Smooth muscle cell (in vitro differentiated cells): Measurements from ENCODE around the gene P2RY2. TPM values are rescaled to one million over a fixed set of nuclear protein-coding genes. Genes with fewer than 3 reads are reported as not detected.

Source experiments
- DNase-seq: peaks from one replicate; lab custom pipeline; 2025; ENCODE audit not compliant: unreplicated experiment; lab: John Stamatoyannopoulos, UW
- H2AFZ ChIP-seq: fragments of 200-600 bp; sonication (generic); 2 replicates; pipeline ENCODE4 v1.6.0; 2016; ENCODE audit warnings: antibody characterized with exemption, low read depth, mild to moderate bottlenecking
- H3F3A ChIP-seq: fragments of 200-600 bp; sonication (generic); 2 replicates; pipeline ENCODE4 v1.6.0; 2017; ENCODE audit warnings: antibody characterized with exemption, low read depth
- H3K27ac ChIP-seq: fragments of 200-600 bp; sonication (generic); 2 replicates; pipeline ENCODE4 v1.5.1; 2016; ENCODE audit warnings: low read depth, mild to moderate bottlenecking
- H3K27me3 ChIP-seq: fragments of 200-600 bp; sonication (generic); 2 replicates; pipeline ENCODE4 v1.6.1; 2016; ENCODE audit warnings: low read depth, mild to moderate bottlenecking
- H3K36me3 ChIP-seq: fragments of 200-600 bp; sonication (generic); 2 replicates; pipeline ENCODE4 v1.5.1; 2016; ENCODE audit warnings: low read depth
- H3K4me1 ChIP-seq: fragments of 200-600 bp; sonication (generic); 2 replicates; pipeline ENCODE4 v1.5.1; 2016; ENCODE audit warnings: low read depth
- H3K4me2 ChIP-seq: fragments of 200-600 bp; sonication (generic); 2 replicates; pipeline ENCODE4 v1.6.0; 2016; ENCODE audit warnings: mild to moderate bottlenecking
- H3K4me3 ChIP-seq: fragments of 200-600 bp; sonication (generic); 2 replicates; pipeline ENCODE4 v1.5.1; 2016; ENCODE audit warnings: mild to moderate bottlenecking
- H3K79me2 ChIP-seq: fragments of 200-600 bp; sonication (generic); 2 replicates; pipeline ENCODE4 v1.6.0; 2016; ENCODE audit warnings: low read depth, mild to moderate bottlenecking
- H3K9ac ChIP-seq: fragments of 200-600 bp; sonication (generic); 2 replicates; pipeline ENCODE4 v1.6.0; 2016; ENCODE audit warnings: low read depth
- H3K9me3 ChIP-seq: fragments of 200-600 bp; sonication (generic); replicated peaks from 2 replicates; pipeline ENCODE4 v1.5.1; 2016; ENCODE audit warnings: low read depth
- H4K20me1 ChIP-seq: fragments of 200-600 bp; sonication (generic); 2 replicates; pipeline ENCODE4 v1.6.0; 2016; ENCODE audit warnings: low read depth
- WGBS: methylation state at CpG from one replicate; pipeline ENCODE4 v1.1.7; 2016; ENCODE audit warnings: low lambda C conversion rate; 5-methylcytosine and 5-hydroxymethylcytosine counted together
- polyA plus RNA-seq: library from polyadenylated mRNA; unstranded; fragments of >200 nt; fragmentation: Nextera tagmentation; extraction: Ambion mirVana; gene quantifications from 2 replicates; pipeline ENCODE4 v1.2.1, GENCODE V29; 2016
- total RNA-seq: library from RNA; depleted of rRNA; stranded (reverse); fragments of >200 nt; gene quantifications from 2 replicates; pipeline ENCODE4 v1.2.3, GENCODE V29; 2014
- TF ChIP-seq, protein P1 (sequence below): fragments of 200-600 bp; sonication (generic); IDR thresholded peaks from 2 replicates; pipeline ENCODE4 v1.5.1; 2017; ENCODE audit warnings: borderline replicate concordance, mild to moderate bottlenecking, antibody characterized with exemption; ENCODE audit not compliant: insufficient read depth, poor library complexity, severe bottlenecking

The P2RY2 gene
- total and polyA plus RNA-seq, 2 experiments from 2014 or later: 5.8 TPM; not detected in 1

DNA sequence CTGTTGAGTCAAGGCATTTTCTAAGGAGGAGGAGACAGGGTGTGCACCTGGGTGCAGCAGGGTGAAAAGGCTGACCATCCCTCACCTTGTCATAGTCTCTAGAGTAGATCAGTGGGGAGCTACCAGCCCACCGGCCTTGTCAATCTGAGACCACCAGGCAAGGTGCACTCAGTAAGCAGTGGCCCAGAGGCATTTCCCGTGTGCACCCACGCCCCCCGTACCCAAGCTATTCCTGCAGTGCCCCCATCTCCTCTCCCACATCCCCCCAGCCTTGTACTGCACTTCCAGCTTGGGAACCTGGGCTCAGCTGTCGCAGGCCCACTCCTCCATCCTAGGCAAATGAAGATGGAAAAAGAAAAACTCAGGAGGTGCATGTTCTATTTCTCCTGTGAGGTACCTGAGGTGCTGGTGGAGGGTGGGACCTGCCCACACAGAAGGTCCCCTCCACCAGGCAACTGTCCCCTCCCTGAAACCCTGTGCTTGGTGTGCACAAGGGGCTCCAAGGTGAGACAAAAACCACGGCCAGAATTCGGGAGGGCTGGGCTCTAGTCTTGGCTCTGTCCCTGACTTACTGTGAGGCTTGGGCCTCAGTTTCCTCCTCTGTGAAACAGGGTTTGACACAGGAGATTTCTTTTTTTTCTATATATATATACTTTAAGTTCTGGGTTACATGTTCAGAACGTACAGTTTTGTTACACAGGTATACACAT is 8.4 kb downstream of the P2RY2 start:
- Histone ChIP-seq H2AFZ (no peak overlapping the region), H3K4me3 (no peak overlapping the region), H3K27ac (no peak overlapping the region), H3K4me2 (no peak overlapping the region), H3K9ac (no peak overlapping the region), H3F3A (no peaks in the 10 kb centered on the region), H3K27me3 (no peaks in the 10 kb centered on the region), H4K20me1 (no peaks in the 10 kb centered on the region), H3K36me3 (no peaks in the 10 kb centered on the region), H3K4me1 (no peaks in the 10 kb centered on the region), H3K79me2 (no peaks in the 10 kb centered on the region), H3K9me3 (no peaks in the 10 kb centered on the region)
- TF ChIP-seq, protein P1, sequence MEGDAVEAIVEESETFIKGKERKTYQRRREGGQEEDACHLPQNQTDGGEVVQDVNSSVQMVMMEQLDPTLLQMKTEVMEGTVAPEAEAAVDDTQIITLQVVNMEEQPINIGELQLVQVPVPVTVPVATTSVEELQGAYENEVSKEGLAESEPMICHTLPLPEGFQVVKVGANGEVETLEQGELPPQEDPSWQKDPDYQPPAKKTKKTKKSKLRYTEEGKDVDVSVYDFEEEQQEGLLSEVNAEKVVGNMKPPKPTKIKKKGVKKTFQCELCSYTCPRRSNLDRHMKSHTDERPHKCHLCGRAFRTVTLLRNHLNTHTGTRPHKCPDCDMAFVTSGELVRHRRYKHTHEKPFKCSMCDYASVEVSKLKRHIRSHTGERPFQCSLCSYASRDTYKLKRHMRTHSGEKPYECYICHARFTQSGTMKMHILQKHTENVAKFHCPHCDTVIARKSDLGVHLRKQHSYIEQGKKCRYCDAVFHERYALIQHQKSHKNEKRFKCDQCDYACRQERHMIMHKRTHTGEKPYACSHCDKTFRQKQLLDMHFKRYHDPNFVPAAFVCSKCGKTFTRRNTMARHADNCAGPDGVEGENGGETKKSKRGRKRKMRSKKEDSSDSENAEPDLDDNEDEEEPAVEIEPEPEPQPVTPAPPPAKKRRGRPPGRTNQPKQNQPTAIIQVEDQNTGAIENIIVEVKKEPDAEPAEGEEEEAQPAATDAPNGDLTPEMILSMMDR: no peak
- 83% methylated on average over 8 of the region's 8 CpGs for WGBS
- DNase-seq: no peak

DNA sequence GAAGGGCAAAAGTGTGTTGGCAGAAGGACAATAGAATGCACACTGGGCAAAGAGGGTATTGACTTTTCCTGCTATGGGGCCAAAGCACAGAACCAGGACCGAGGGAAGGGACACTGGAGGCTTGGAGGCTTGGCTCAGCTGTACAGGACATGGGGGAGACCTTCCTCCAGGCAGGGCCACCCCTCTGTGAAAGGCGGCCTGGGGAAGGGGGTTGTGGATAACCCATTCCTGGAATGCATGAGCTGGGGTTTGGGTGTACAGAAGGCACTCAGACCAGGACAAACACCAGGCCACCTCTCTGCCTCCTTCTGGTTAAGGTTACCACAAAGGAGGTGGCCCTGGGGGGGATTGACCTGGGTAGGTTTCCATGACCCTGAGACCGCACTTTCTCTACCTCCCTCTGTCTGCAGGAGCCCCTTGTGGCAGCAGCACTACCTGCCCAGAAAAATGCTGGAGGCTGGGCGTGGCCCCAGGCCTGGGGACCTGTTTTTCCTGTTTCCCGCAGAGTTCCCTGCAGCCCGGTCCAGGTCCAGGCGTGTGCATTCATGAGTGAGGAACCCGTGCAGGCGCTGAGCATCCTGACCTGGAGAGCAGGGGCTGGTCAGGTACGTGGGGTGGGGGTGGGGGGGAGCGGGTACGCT is 9.6 kb downstream of the P2RY2 start:
- Histone ChIP-seq H3K4me3 (no peak overlapping the region), H3K4me1 (no peaks in the 10 kb centered on the region), H3F3A (no peaks in the 10 kb centered on the region), H3K27ac (no peak overlapping the region), H3K9ac (no peak overlapping the region), H3K9me3 (no peaks in the 10 kb centered on the region), H3K4me2 (no peak overlapping the region), H3K27me3 (no peaks in the 10 kb centered on the region), H2AFZ (no peak overlapping the region), H4K20me1 (no peaks in the 10 kb centered on the region), H3K79me2 (no peaks in the 10 kb centered on the region), H3K36me3 (no peaks in the 10 kb centered on the region)
- no peak for DNase-seq
- WGBS: 36% methylated on average over 10 of the region's 12 CpGs
- TF ChIP-seq, protein P1: no peak

DNA sequence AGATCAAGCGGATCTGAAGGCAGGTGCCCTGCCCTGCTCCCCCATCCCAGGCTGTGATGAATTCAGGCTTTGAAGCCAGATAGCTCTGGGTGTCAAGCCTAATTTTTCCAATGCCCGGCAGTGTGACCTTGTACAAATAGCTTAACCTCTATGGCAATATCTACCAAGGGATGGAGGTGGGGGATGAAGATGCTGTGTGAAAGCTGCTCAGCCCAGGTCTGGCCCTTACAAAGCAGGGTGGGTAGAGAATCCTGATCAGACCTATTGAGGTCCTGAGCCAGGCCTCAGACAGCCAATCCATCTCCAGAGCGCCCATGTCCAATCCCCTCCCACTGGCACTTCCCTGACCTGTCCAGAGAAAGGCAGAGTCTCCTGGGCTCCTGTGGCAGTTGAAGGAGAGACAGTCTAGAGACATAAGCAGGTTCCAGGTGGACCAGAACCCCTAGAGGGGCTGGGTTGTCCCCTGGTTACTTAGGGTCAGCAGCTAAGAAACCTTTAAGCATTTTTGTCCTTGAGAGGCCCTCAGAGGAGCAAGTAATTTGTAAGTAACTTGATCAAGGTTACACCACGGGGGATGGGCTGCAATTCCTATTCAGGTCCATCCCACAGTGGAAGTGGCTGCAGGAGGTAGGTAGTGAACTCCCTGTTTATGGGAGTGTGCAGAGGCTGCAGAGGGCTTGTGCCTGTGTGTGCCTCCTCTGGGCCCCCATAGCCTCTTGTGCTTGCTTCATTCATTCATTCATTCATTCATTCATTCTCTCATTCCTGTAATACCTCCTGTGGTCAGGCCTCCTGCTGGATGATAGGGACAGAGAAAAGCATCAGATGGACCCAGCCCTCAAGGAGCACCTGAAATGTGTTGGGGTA is 10.4 kb downstream of the P2RY2 start:
- no peaks in the 10 kb centered on the region for H4K20me1 ChIP-seq
- DNase-seq: no peak
- H3K36me3 ChIP-seq: no peaks in the 10 kb centered on the region
- no peaks in the 10 kb centered on the region for H3K4me1 ChIP-seq
- H3K79me2 ChIP-seq: no peaks in the 10 kb centered on the region
- no peak overlapping the region for H2AFZ ChIP-seq
- H3K27me3 ChIP-seq: no peaks in the 10 kb centered on the region
- no peak overlapping the region for H3K4me2 ChIP-seq
- no peaks in the 10 kb centered on the region for H3K9me3 ChIP-seq
- no peaks in the 10 kb centered on the region for H3F3A ChIP-seq
- WGBS: 78% methylated on average over 3 of the region's 4 CpGs
- no peak overlapping the region for H3K27ac ChIP-seq
- no peak overlapping the region for H3K9ac ChIP-seq
- TF ChIP-seq, protein P1: no peak
- H3K4me3 ChIP-seq: no peak overlapping the region
